ENCODE results near the gene DHRS7C.

- TF ChIP-seq POLR2A (IDR thresholded peaks at IDR 0.05): no peak
- TF ChIP-seq CTCF (IDR thresholded peaks at IDR 0.05): no peak
These were observed 15.3 kb upstream of the DHRS7C start for GRCh38 chr17:9806699-9807098.

All from heart left ventricle (tissue), 13 donors.